Suprapubic skin (tissue), 4 donors: Measurements from ENCODE around the gene ADAD1. TPM values are rescaled to one million over a fixed set of nuclear protein-coding genes. Genes with fewer than 3 reads are reported as not detected.

Source experiments
- DNase-seq, 2 donors: peaks; one replicate each; pipeline ENCODE4 v3.0.0-alpha.2; 2019; ENCODE audit warnings: low spot score in 2 of 2
- H3K27ac ChIP-seq: fragments of 200-600 bp; sonication (generic); one replicate; pipeline ENCODE4 v1.5.1; 2019
- H3K27me3 ChIP-seq: fragments of 200-600 bp; sonication (generic); one replicate; pipeline ENCODE4 v1.5.1; 2019
- H3K36me3 ChIP-seq: fragments of 200-600 bp; sonication (generic); one replicate; pipeline ENCODE4 v1.5.1; 2019
- H3K4me1 ChIP-seq: fragments of 200-600 bp; sonication (generic); one replicate; pipeline ENCODE4 v1.5.1; 2019
- H3K4me3 ChIP-seq: fragments of 200-600 bp; sonication (generic); one replicate; pipeline ENCODE4 v1.5.1; 2019; ENCODE audit warnings: mild to moderate bottlenecking
- H3K9me3 ChIP-seq: fragments of 200-600 bp; sonication (generic); one replicate; pipeline ENCODE4 v1.5.1; 2019
- CTCF ChIP-seq, 2 donors: fragments of 200-600 bp in 1 of 2; fragments of 450-650 bp in 1 of 2; sonication (generic) in 1 of 2; IDR thresholded peaks; one replicate each; pipeline ENCODE4 v1.5.1; 2016 to 2019; ENCODE audit warnings: antibody characterized with exemption in 2 of 2, mild to moderate bottlenecking in 1 of 2, moderate library complexity in 1 of 2
- EP300 ChIP-seq: sonication (generic); formaldehyde crosslinking; IDR thresholded peaks from one replicate; pipeline ENCODE4 v1.6.1; 2017; ENCODE audit warnings: antibody characterized with exemption
- POLR2A ChIP-seq, 2 donors: fragments of 450-650 bp; IDR thresholded peaks; one replicate each; pipeline ENCODE4 v1.6.1; 2017; ENCODE audit warnings: antibody characterized with exemption in 2 of 2, mild to moderate bottlenecking in 2 of 2, moderate library complexity in 2 of 2
- POLR2AphosphoS5 ChIP-seq, 3 donors: sonication (generic); formaldehyde crosslinking; IDR thresholded peaks; one replicate each; pipeline ENCODE4 v1.6.1; 2017; ENCODE audit warnings: antibody characterized with exemption in 3 of 3
- WGBS: methylation state at CpG from one replicate; pipeline ENCODE4 v1.1.5; 2018; 5-methylcytosine and 5-hydroxymethylcytosine counted together
- total RNA-seq, 4 donors: library from RNA; depleted of rRNA; stranded (reverse); fragments of >200 nt; gene quantifications; one replicate each; pipeline ENCODE4 v1.1.0, GENCODE V29; 2016

Gene ADAD1
- not detected for total RNA-seq

- DNase-seq = no peak
- no peak for TF ChIP-seq POLR2A (IDR thresholded peaks at IDR 0.05)
- no peak for TF ChIP-seq POLR2AphosphoS5 (IDR thresholded peaks at IDR 0.05)
- no peak for TF ChIP-seq CTCF (IDR thresholded peaks at IDR 0.05)
- no peak for TF ChIP-seq EP300
- no peaks in the 10 kb centered on the region for H3K4me1 ChIP-seq
- H3K36me3 ChIP-seq = no peaks in the 10 kb centered on the region
- H3K27ac ChIP-seq = no peak within 1 kb of the TSS
- 89% methylated on average over 7 of the region's 7 CpGs for WGBS
- H3K4me3 ChIP-seq = no peak within 1 kb of the TSS
- no peaks in the 10 kb centered on the region for H3K9me3 ChIP-seq
- no peaks in the 10 kb centered on the region for H3K27me3 ChIP-seq
These were observed at the start of gene ADAD1 for GRCh38 chr4:122378711-122379110. Gene ADAD1, plus strand, starts transcription at chr4:122379011. Its CDS starts 1,059 bp downstream, at chr4:122380070.

GRCh38 chr4:122329876-122330565 lies 48.8 kb upstream of the ADAD1 start:
- WGBS = 70% methylated on average over 3 of the region's 3 CpGs
- Histone ChIP-seq H3K27me3 (no peaks in the 10 kb centered on the region), H3K4me3 (no peak overlapping the region), H3K4me1 (no peaks in the 10 kb centered on the region), H3K27ac (no peak overlapping the region), H3K9me3 (no peaks in the 10 kb centered on the region), H3K36me3 (peaks cover 42% of the 10 kb centered on the region)
- no peak for DNase-seq
- TF ChIP-seq POLR2AphosphoS5 (IDR thresholded peaks at IDR 0.05) (no peak), EP300 (no peak), CTCF (IDR thresholded peaks at IDR 0.05) (no peak), POLR2A (IDR thresholded peaks at IDR 0.05) (no peak)

- Histone ChIP-seq H3K4me1 (no peaks in the 10 kb centered on the region), H3K4me3 (no peak overlapping the region), H3K9me3 (no peaks in the 10 kb centered on the region), H3K27me3 (no peaks in the 10 kb centered on the region), H3K27ac (no peak overlapping the region), H3K36me3 (peaks cover 54% of the 10 kb centered on the region)
- TF ChIP-seq EP300 (no peak), POLR2AphosphoS5 (IDR thresholded peaks at IDR 0.05) (no peak), CTCF (IDR thresholded peaks at IDR 0.05) (no peak), POLR2A (IDR thresholded peaks at IDR 0.05) (no peak)
- DNase-seq = no peak
- WGBS = 88% methylated on average over 4 of the region's 4 CpGs
These were observed 47.6 kb upstream of the ADAD1 start for GRCh38 chr4:122331195-122331594.

DNA sequence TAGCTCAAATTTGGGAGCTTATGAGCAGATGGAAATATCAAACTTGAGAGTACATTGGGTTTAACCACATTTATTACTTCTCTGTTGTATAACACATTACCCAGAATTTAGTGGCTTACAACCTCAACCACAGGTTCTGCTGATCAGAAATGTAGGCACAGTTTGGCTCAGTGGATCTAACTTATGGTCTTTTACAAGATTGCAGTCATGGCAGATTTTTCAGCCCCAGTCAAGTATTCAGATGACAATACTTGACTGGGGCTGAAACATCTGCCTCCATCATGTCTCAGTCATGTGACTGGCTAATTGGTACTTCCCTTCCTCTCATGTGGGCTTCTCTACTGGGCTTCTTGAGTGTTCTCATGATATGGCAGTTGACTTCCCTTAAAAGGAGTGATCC lies 44.0 kb upstream of the ADAD1 start:
- no peaks in the 10 kb centered on the region for H3K4me1 ChIP-seq
- H3K36me3 ChIP-seq = peaks cover 63% of the 10 kb centered on the region
- no peak overlapping the region for H3K27ac ChIP-seq
- H3K27me3 ChIP-seq = no peaks in the 10 kb centered on the region
- TF ChIP-seq CTCF (IDR thresholded peaks at IDR 0.05) (no peak), POLR2A (IDR thresholded peaks at IDR 0.05) (no peak), POLR2AphosphoS5 (IDR thresholded peaks at IDR 0.05) (no peak)
- DNase-seq = no peak
- no peaks in the 10 kb centered on the region for H3K9me3 ChIP-seq
- H3K4me3 ChIP-seq = no peak overlapping the region

GRCh38 chr4:122341886-122342285 lies 36.9 kb upstream of the ADAD1 start:
- H3K27ac ChIP-seq = no peak overlapping the region

More at GRCh38 chr4:122341886-122342285, 36.9 kb upstream of the ADAD1 start:
- peaks cover 39% of the 10 kb centered on the region for H3K36me3 ChIP-seq
- TF ChIP-seq POLR2AphosphoS5 (IDR thresholded peaks at IDR 0.05) (no peak), CTCF (IDR thresholded peaks at IDR 0.05) (no peak), EP300 (no peak), POLR2A (IDR thresholded peaks at IDR 0.05) (no peak)
- WGBS = 76% methylated on average over 1 of the region's 1 CpG
- no peaks in the 10 kb centered on the region for H3K4me1 ChIP-seq
- no peaks in the 10 kb centered on the region for H3K27me3 ChIP-seq
- no peaks in the 10 kb centered on the region for H3K9me3 ChIP-seq
- H3K4me3 ChIP-seq = no peak overlapping the region
- no peak for DNase-seq
